ENCODE data around the gene CFL2. TPM values are rescaled to one million over a fixed set of nuclear protein-coding genes. Genes with fewer than 3 reads are reported as not detected.

The CFL2 gene
- total RNA-seq, 3 donors from 2014 or later: 6.5 to 126 (median 20.9) TPM

DNA sequence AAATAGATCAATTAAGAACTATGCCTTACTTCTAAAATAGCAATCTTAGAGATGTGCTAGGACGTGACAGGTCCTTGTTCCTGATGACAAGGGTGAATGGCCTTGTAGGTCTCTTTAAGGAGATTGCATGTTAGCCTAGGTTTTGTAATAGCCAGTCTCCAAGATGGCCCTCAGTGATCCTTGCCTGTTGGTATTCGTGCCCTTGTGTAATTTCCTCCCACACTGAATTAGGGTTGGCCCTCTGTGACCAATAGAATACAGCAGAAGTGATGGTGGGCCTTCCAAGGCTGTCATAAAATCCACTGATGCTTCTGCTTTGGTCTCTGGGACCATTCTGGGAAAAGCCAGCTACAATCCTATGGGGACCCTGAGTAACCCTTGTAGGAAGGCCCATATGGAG, 46.3 kb downstream of the CFL2 start:
- ATAC-seq (no peak), DNase-seq (no peak)
- intact Hi-C loops (cut with DNase I, micrococcal nuclease): no loop called here
- no peaks in the 10 kb centered on the region for H3K9me3 ChIP-seq
- H3K4me1 ChIP-seq (ENCODE audit: low read depth): no peaks in the 10 kb centered on the region
- no peaks in the 10 kb centered on the region for H3K36me3 ChIP-seq (ENCODE audit: low read depth)
- no peak overlapping the region for H3K4me3 ChIP-seq
- TF ChIP-seq CTCF (IDR thresholded peaks at IDR 0.05): no peak

GRCh38 chr14:34667007-34667406, 47.4 kb downstream of the CFL2 start:
- Histone ChIP-seq H3K4me3 (no peak overlapping the region), H3K4me1 (ENCODE audit: low read depth) (no peaks in the 10 kb centered on the region), H3K36me3 (ENCODE audit: low read depth) (no peaks in the 10 kb centered on the region), H3K9me3 (no peaks in the 10 kb centered on the region)
- DNase-seq (no peak), ATAC-seq (no peak)
- no peak for TF ChIP-seq CTCF (IDR thresholded peaks at IDR 0.05)
- intact Hi-C loops (cut with DNase I, micrococcal nuclease): no loop called here

DNA sequence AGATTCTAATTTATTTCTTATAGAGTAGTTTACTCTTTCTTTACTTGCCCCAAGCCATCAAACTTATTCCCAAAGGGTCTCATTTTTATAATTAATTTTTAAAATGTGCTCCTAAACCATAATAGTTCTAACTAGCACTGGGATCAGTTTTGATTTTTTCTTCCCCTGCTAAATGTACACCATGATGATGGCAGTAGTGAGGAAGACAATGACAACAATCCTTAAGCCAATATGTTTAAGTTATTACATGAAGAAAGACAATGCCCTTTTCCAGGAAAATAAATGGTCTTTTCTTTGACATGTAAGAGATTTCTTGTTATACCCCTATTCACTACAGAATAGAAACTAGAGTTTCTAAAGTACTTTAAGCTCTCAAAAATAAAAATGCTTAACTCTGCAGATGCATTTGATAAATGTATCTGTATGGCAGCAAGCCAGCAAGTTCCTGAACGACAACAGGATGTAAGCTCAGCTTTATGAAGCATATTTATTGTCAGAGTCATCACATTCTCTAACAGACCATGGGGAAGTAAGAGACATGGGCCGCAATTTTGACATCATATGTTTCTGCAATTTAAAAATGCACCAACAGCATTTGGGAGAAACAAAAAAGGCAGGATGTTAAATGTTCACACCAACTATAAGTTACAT, 48.5 kb downstream of the CFL2 start:
- H3K9me3 ChIP-seq: no peaks in the 10 kb centered on the region
- DNase-seq (peak in 1 of 3 donors; percentile 61), ATAC-seq (peak; percentile 60)
- TF ChIP-seq CTCF (IDR thresholded peaks at IDR 0.05): no peak
- H3K36me3 ChIP-seq (ENCODE audit: low read depth): no peaks in the 10 kb centered on the region
- intact Hi-C loops (cut with DNase I, micrococcal nuclease): no loop called here
- no peak overlapping the region for H3K4me3 ChIP-seq
- no peaks in the 10 kb centered on the region for H3K4me1 ChIP-seq (ENCODE audit: low read depth)

- Histone ChIP-seq H3K4me3 (no peak overlapping the region), H3K9me3 (no peaks in the 10 kb centered on the region), H3K4me1 (ENCODE audit: low read depth) (no peaks in the 10 kb centered on the region), H3K36me3 (ENCODE audit: low read depth) (no peaks in the 10 kb centered on the region)
- ATAC-seq (no peak), DNase-seq (no peak)
- intact Hi-C loops (cut with DNase I, micrococcal nuclease): no loop called here
- TF ChIP-seq CTCF (IDR thresholded peaks at IDR 0.05): no peak
Measured at GRCh38 chr14:34662561-34663088, 51.8 kb downstream of the CFL2 start.

GRCh38 chr14:34660796-34661195, 53.6 kb downstream of the CFL2 start:
- DNase-seq (no peak), ATAC-seq (no peak)
- Histone ChIP-seq H3K9me3 (no peaks in the 10 kb centered on the region), H3K36me3 (ENCODE audit: low read depth) (no peaks in the 10 kb centered on the region), H3K4me3 (no peak overlapping the region), H3K4me1 (ENCODE audit: low read depth) (no peaks in the 10 kb centered on the region)
- intact Hi-C loops (cut with DNase I, micrococcal nuclease): no loop called here
- no peak for TF ChIP-seq CTCF (IDR thresholded peaks at IDR 0.05)

Other genes starting within 250 kb of the CFL2 start
- 10 to 100 TPM; 43.4 to 78.0 (median 66.0) TPM for gene EAPP, start 174.9 kb downstream of the CFL2 start, total RNA-seq
- gene SNX6, start 84.4 kb downstream of the CFL2 start, total RNA-seq: 10 to 100 TPM; 70.9 to 79.9 (median 75.7) TPM
- gene BAZ1A, start 160.8 kb upstream of the CFL2 start, total RNA-seq: 10 to 100 TPM; 30.6 to 30.9 (median 30.8) TPM

Data from mucosa of descending colon (tissue), 3 donors.